NCI-H2029 (cell line): Measurements from ENCODE around the gene PRSS8.
"Not testable (repeated sequence)": the region's sequence is repeated elsewhere in the genome, so short reads cannot be mapped to it uniquely, and the experiment has no call there.

Source experiments
- DNase-seq: peaks from one replicate; lab custom pipeline; 2025; lab: John Stamatoyannopoulos, UW

Gene PRSS8

GRCh38 chr16:31135535-31136286 is at the start of gene PRSS8:
PRSS8 (minus strand) TSS chr16:31135727; CDS start chr16:31135498, 229 bp downstream.
- DNase-seq, result peak; percentile 41

GRCh38 chr16:31184888-31185287 is 49.4 kb upstream of the PRSS8 start:
- no peak for DNase-seq

DNA sequence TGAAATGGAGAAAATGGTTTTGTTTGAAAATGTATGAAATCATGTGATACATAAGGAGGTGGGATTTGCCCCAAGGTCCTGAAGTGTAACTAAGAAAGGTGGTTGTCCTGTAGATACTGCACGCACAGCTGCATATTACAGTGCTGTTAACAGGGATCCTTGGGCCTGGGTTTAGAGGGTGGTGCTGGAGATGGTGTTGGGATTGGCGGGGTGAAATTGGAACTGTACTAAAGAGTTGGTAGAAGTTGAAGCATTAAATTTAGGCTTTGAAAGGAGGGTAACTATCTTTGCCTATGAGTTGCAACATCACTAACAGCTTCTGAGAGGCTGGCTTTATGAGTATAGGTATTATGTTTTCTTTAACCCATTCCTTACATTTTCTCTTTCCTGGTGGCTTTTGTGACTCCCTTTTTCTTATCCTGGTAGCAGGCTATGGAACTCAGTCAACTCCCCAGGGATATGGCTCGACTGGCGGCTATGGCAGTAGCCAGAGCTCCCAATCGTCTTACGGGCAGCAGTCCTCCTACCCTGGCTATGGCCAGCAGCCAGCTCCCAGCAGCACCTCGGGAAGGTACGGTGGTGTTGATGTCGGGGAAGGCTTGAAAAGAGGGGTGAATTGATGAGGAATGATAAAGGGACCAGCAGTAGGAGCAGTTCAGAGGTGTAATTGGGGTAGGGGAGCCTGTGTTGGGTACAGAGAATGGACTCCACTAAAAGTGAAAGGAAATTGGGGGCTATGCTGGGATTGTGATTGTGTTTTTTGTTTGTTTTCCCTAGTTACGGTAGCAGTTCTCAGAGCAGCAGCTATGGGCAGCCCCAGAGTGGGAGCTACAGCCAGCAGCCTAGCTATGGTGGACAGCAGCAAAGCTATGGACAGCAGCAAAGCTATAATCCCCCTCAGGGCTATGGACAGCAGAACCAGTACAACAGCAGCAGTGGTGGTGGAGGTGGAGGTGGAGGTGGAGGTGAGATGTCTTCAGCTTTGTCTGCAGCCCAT is 48.2 kb upstream of the PRSS8 start:
- no peak for DNase-seq

- DNase-seq, result no peak
Observed at GRCh38 chr16:31182391-31182790, 46.9 kb upstream of the PRSS8 start.

GRCh38 chr16:31181102-31181830 is 45.7 kb upstream of the PRSS8 start:
- peak; percentile 25 for DNase-seq

DNA sequence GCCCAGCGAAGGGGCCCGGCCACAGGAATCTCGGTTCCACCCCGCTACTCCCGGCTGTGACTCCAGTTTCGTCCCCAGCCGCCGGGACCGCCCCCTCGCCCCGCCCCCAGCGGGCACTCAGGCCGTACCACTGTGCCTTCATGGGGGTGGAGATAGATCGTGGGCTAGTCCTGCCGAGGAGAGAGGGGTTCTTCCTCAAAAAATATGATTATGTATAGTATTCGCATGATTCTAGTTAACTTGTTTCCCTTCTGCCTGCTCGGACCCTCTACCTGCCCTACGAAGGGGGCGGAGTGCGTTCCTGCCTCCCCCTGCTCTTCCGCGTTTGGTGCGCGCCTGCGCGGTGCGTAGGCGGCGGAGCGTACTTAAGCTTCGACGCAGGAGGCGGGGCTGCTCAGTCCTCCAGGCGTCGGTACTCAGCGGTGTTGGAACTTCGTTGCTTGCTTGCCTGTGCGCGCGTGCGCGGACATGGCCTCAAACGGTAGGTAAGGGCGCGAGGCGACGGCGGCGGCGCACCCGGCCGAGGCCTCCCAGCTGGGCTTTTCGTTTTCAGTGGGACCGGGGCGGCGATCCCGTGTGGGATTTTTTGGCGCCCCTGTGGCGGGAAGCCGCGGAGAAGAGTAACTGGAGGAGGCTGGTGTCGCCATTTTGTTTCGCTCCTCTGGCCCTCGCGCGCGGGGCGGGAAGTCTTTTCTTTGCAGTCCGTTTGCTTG is 44.4 kb upstream of the PRSS8 start, which contains the start of gene FUS:
FUS (plus strand) TSS at position 393 of the 713 bp plus-strand sequence; CDS start at position 469, 76 bp downstream.
- DNase-seq, result peak; percentile 83

GRCh38 chr16:31179219-31179746 is 43.8 kb upstream of the PRSS8 start:
- no peak for DNase-seq

- DNase-seq, result peak; percentile 88
Observed at GRCh38 chr16:31177136-31177535, 41.6 kb upstream of the PRSS8 start.

DNA sequence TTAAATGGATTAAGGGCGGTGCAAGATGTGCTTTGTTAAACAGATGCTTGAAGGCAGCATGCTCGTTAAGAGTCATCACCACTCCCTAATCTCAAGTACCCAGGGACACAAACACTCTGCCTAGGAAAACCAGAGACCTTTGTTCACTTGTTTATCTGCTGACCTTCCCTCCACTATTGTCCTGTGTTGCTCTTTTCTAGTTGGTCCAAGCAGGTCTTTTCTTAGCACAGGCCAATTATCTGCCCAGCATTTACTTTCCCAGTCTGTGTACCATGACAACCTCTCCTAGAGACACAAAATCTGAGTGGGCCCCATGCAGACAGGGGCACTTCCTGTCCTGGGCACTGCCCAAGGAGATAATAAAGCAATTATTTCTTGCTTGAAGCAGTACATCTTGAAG is 34.5 kb upstream of the PRSS8 start:
- DNase-seq, result peak; percentile 26

- no peak for DNase-seq
Observed at GRCh38 chr16:31168848-31169247, 33.3 kb upstream of the PRSS8 start.

- DNase-seq, result no peak
Observed at GRCh38 chr16:31167315-31167714, 31.8 kb upstream of the PRSS8 start.

DNA sequence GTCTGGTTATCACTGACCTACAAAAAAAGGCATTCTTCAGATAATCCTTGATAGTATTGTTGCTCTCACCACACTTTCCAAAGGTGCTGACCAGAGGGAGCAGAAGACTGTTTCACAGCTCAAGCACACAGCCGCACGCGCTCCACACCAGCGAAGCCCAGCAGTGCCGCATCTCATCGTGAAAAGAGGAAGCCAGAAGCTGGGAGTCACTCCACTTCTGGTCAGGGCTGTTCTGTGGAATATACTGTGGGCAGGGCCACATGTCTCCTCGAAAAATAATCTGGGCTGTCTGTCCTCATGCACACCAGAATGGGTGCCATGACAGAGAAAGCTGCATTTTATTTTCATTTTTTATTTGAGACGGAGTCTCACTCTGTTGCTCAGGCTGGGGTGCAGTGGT is 21.6 kb upstream of the PRSS8 start:
- no peak for DNase-seq

- not testable (repeated sequence) for DNase-seq
Observed at GRCh38 chr16:31150976-31151375, 15.4 kb upstream of the PRSS8 start.

DNA sequence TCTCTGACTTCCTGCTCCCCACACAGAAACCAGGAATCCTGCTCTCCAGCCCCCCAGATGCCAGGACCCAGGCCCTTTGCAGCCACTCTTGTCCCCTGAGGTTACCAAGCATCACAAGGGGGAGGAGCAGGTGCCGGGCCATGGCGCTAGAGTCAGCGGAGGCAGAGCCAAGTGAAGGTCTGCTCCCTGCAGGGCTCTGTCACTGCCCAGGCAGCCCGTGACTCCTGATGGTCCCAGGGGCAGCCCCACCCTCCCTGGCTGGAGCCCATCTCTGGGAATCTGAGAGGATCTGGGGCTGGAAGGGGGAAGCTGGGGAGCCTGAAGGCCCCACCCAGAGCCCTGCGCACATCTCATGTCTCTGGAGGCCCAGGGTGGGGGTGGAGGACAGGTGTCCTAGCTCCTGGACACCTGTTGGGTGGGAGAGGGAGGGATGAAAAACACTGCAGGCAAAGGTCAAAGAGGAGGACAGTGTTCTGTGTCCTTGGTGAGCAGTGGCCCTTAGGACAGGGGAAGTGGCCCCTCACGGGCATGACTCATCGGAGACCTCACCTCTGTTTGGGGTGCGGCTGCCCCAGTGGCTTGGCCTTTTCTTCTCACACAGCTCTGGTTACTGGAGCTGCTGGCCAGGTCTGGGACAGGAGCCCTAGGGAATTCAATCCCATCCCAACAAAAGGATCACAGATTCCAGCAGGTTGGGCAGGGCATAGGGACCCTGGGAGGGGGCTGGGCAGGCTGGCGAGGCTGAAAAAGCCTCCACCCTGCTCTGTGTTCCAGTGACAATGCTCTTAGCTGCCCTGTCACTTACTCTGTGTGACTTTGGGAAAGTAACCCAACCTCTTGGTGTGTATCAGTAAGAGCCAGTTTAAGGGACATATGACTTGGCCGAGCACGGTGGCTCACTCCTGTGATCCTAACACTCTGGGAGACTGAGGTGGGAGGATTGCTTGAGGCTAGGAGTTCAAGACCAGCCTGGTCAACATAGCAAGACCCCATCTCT is 14.7 kb upstream of the PRSS8 start, which contains the start of gene PRSS36:
PRSS36 (minus strand) TSS at position 173 of the 997 bp plus-strand sequence; CDS start at position 142, 31 bp downstream.
- DNase-seq, result no peak

DNA sequence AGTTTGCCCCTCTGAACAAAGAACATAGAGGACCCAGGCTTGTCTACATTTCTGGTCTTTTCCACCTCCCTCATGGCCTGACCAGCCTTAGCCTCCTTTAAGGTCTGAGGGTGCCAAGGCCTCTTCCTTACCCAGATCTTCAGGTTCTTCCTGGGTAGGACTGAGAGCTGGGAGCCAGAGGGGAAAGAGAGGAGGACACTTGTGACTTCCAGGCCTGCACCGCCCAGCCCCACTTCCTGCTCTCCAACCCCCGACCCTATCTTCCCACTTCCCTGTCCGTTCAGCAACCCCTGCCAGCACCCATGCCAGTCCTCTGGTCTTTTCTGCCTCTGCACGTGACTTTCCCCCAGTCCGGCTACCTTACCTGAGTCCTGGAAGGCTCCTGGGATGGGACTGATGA is 13.8 kb upstream of the PRSS8 start:
- DNase-seq, result no peak

- DNase-seq, result no peak
Observed at GRCh38 chr16:31148896-31149295, 13.4 kb upstream of the PRSS8 start.

- DNase-seq, result peak; percentile 22
Observed at GRCh38 chr16:31148281-31148728, 12.8 kb upstream of the PRSS8 start.

DNA sequence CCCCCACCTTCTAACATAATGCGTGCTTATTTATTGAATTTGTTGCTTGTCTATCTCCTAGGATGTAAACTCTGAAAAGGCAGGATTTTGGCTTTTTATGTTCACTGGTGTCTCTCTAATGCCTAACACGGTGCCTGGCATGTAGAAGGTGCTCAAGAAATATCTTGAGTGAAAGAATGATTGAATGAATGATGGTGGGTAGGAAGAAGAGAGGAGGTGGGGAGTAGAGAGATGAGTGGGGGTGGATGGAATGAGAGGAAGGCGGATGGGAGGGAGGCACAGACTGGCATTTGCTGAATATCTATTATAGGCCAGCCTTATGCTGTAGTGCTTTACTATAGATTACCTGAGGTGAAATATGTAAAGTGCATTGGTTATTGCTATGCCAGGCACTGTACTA is 12.0 kb upstream of the PRSS8 start:
- DNase-seq, result no peak

DNA sequence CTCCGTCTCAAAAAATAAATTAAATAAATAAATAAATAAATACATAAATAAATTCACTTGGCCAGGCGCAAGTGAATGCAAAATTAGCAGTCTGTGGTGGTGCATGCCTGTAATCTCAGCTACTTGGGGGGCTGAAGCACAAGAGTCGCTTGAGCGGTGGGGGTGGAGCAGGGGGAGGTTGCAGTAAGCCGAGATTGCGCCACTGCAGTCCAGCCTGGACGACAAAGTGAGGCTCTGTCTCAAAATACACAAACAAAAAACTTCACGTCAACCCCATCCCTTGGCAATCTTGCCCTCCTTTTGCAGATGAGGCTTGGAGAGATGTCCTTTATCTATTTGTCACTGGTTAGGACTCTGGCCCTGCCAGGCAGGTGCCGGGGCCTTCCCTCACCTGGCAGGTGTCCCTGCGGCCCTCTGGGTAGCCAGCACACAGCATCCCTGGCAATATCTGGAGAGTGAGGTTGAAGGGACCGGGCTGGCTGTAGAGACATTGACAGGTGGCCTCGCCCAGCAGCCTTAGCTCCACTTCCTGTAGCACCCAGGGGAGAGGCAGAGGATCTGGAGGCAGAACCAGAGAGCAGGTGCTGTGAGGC is 10.0 kb upstream of the PRSS8 start:
- no peak for DNase-seq
